Stimulated activated memory B cell treated with anti-CD40 and anti-IgM and Interleukin-4, amounts not matched to agents 10 μg/mL and 1 μg/mL and 100 μg/mL, for 72 hours (primary cell): Measurements from ENCODE around the gene PMM1.
A peak's percentile ranks its signal among the peaks of the same experiment; 100 is the strongest.
"Not testable (repeated sequence)": the region's sequence is repeated elsewhere in the genome, so short reads cannot be mapped to it uniquely, and the experiment has no call there.

Experiments used
- ATAC-seq: fragments of 150-1000 bp; cut with Tn5 transposase; 2 replicates; pipeline ENCODE4 v1.10.0; 2021
- H3K27ac Mint-ChIP-seq: one replicate; pipeline ENCODE4 v1.8.0; 2022; ENCODE audit warnings: mild to moderate bottlenecking, mixed read lengths
- H3K27me3 Mint-ChIP-seq: one replicate; pipeline ENCODE4 v1.8.0; 2022; ENCODE audit warnings: mixed read lengths
- H3K36me3 Mint-ChIP-seq: one replicate; pipeline ENCODE4 v1.8.0; 2022; ENCODE audit warnings: mixed read lengths
- H3K4me1 Mint-ChIP-seq: one replicate; pipeline ENCODE4 v1.8.0; 2022; ENCODE audit warnings: mixed read lengths
- H3K4me3 Mint-ChIP-seq: one replicate; pipeline ENCODE4 v1.8.0; 2022; ENCODE audit warnings: mild to moderate bottlenecking, moderate library complexity, mixed read lengths
- H3K9me3 Mint-ChIP-seq: one replicate; pipeline ENCODE4 v1.8.0; 2022; ENCODE audit warnings: mixed read lengths

PMM1 gene

GRCh38 chr22:41578818-41579217 lies 10.8 kb downstream of the PMM1 start:
- no peak for ATAC-seq
- Mint-ChIP-seq H3K4me1 (peaks cover 5% of the 10 kb centered on the region), H3K4me3 (no peak overlapping the region), H3K36me3 (peaks cover 46% of the 10 kb centered on the region), H3K27ac (no peak overlapping the region), H3K27me3 (no peaks in the 10 kb centered on the region), H3K9me3 (no peaks in the 10 kb centered on the region)

- Mint-ChIP-seq H3K4me3 (no peak overlapping the region), H3K27ac (no peak overlapping the region), H3K4me1 (peaks cover 5% of the 10 kb centered on the region), H3K9me3 (no peaks in the 10 kb centered on the region), H3K36me3 (peaks cover 46% of the 10 kb centered on the region), H3K27me3 (no peaks in the 10 kb centered on the region)
- ATAC-seq = no peak
These were observed 11.5 kb downstream of the PMM1 start for GRCh38 chr22:41578114-41578513.

DNA sequence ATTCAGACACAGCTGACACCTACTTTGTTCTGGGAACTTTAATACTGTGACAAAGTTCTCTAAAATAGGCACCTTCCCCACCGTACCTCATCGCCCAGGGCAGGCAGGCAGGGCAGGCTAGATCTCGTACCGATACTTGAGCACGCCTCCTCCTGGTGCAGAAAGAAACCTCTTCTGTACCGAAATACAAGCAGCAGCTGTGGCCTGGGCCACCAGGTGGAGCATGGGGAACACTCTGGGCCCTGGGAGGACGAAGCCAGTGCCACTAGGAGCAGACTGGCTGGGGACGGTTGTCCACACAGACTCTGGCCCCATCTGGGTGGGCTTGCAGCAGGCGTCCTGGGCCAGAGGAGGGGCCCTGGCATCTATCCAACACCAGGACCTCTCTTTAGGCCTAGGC lies 12.8 kb downstream of the PMM1 start:
- Mint-ChIP-seq H3K9me3 (peaks cover 3% of the 10 kb centered on the region), H3K27ac (no peak overlapping the region), H3K4me1 (peaks cover 5% of the 10 kb centered on the region), H3K4me3 (no peak overlapping the region), H3K36me3 (peaks cover 36% of the 10 kb centered on the region), H3K27me3 (no peaks in the 10 kb centered on the region)
- peak; percentile 49 for ATAC-seq

DNA sequence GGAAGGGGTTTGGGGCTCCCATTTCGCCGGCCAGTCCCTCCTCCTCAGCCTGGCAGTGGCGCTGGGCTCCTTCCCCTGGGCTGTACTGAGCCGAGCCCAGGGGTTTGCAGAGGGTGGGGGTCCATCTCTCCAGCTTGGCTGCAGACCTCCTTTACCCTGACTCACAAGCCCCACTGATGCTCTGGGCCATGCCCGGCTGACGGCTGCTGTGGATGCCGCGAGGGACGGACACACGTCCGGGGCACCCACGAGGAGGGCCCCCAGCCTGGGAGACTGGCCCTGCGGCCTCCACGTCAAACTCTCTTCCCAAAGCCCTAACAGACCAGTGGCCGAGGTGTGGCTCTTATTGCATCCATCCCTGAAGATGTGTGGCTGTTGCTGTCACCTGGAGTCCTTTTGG lies 14.1 kb downstream of the PMM1 start:
- H3K36me3 Mint-ChIP-seq = peaks cover 36% of the 10 kb centered on the region
- ATAC-seq = no peak
- H3K27me3 Mint-ChIP-seq = no peaks in the 10 kb centered on the region
- no peak overlapping the region for H3K4me3 Mint-ChIP-seq
- H3K27ac Mint-ChIP-seq = no peak overlapping the region
- H3K9me3 Mint-ChIP-seq = peaks cover 3% of the 10 kb centered on the region
- H3K4me1 Mint-ChIP-seq = peaks cover 5% of the 10 kb centered on the region

DNA sequence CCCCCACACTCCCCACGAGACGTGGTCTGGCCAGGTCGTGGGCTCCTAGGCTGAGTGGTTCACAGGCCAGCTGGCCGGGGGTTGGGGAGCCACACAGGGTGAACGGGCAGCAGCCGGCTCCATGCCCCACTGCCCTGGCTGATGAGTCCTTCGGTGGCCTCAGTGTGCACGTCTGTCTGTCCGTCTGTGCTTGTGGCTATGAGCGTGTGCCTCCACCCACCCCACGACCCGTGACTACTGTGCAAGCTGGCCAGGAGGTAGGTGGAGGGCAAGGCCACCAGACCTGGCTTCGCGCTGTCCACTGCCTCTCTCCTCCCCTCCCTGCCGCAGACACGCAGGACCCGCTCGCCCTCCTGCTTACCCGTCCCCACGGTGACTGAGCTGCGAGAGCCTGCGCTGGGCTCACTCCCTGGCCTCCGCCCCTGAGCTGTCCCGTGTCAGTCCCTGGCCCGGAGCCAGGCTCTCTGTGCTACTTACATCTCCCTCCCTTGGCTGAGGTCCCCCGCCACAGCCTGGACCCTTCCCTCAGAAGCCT lies 14.7 kb downstream of the PMM1 start:
- Mint-ChIP-seq H3K27me3 (no peaks in the 10 kb centered on the region), H3K4me3 (no peak overlapping the region), H3K36me3 (peaks cover 31% of the 10 kb centered on the region), H3K9me3 (peaks cover 3% of the 10 kb centered on the region), H3K27ac (no peak overlapping the region), H3K4me1 (no peaks in the 10 kb centered on the region)
- no peak for ATAC-seq

DNA sequence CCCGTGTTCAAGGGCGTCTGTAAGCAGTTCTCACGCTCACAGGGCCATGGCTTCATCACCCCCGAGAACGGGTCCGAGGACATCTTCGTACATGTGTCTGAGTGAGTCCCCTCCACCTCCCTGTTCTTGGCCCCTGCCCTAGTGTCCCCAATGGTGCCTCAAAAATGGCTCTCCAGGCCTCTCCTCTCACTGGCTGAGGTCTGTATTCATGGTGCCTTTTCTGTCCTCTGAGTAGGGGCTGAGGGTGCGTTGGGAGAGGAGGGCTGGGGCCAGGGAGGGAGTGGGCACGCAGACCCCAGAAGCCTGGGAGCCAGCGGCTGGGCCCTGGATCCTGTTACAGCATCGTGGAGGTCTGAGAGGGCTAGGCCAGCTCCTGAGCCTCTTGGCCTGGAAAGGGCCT lies 16.0 kb downstream of the PMM1 start:
- H3K36me3 Mint-ChIP-seq = peaks cover 27% of the 10 kb centered on the region

GRCh38 chr22:41572305-41572704 lies 17.3 kb downstream of the PMM1 start:
- H3K4me1 Mint-ChIP-seq, H3K27ac Mint-ChIP-seq, H3K27me3 Mint-ChIP-seq, ATAC-seq, H3K4me3 Mint-ChIP-seq, H3K9me3 Mint-ChIP-seq: not testable (repeated sequence)
- peaks cover 15% of the 10 kb centered on the region for H3K36me3 Mint-ChIP-seq

More for the DNA sequence above, 16.0 kb downstream of the PMM1 start:
- Mint-ChIP-seq H3K27me3 (no peaks in the 10 kb centered on the region), H3K27ac (no peak overlapping the region), H3K4me3 (no peak overlapping the region), H3K4me1 (no peaks in the 10 kb centered on the region), H3K9me3 (peaks cover 3% of the 10 kb centered on the region)
- ATAC-seq = no peak

- H3K27me3 Mint-ChIP-seq = no peaks in the 10 kb centered on the region
- H3K4me1 Mint-ChIP-seq = no peaks in the 10 kb centered on the region
- no peak for ATAC-seq
- peaks cover 3% of the 10 kb centered on the region for H3K9me3 Mint-ChIP-seq
- no peak overlapping the region for H3K4me3 Mint-ChIP-seq
- H3K27ac Mint-ChIP-seq = no peak overlapping the region
- peaks cover 11% of the 10 kb centered on the region for H3K36me3 Mint-ChIP-seq
These were observed 17.9 kb downstream of the PMM1 start for GRCh38 chr22:41571786-41572185.

DNA sequence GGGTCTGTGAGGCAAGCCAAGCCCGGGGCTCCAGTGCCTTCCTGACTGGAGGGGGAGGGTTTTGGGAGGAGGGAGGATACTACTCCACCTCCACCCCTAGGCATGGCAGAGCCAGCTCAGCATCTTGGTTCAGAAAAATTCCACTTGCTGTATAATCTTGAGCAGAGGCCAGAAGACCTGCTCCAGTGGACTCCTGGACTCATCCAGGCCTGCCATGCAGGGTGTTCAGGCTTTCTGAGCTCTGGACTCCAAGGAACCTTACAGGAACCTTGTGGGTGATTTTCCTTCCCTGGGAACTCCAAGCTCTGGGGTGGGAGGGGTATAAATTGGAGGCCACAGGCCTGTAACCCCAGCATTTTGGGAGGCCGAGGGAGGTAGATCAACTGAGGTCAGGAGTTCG lies 19.4 kb downstream of the PMM1 start:
- no peak overlapping the region for H3K4me3 Mint-ChIP-seq
- no peak overlapping the region for H3K27ac Mint-ChIP-seq
- H3K9me3 Mint-ChIP-seq = peaks cover 3% of the 10 kb centered on the region
- no peaks in the 10 kb centered on the region for H3K36me3 Mint-ChIP-seq
- H3K27me3 Mint-ChIP-seq = no peaks in the 10 kb centered on the region
- no peaks in the 10 kb centered on the region for H3K4me1 Mint-ChIP-seq
- no peak for ATAC-seq

GRCh38 chr22:41568811-41569210 lies 20.8 kb downstream of the PMM1 start:
- Mint-ChIP-seq H3K36me3 (no peaks in the 10 kb centered on the region), H3K27me3 (no peaks in the 10 kb centered on the region), H3K4me1 (no peaks in the 10 kb centered on the region), H3K27ac (no peak overlapping the region), H3K4me3 (no peak overlapping the region), H3K9me3 (peaks cover 3% of the 10 kb centered on the region)
- no peak for ATAC-seq

DNA sequence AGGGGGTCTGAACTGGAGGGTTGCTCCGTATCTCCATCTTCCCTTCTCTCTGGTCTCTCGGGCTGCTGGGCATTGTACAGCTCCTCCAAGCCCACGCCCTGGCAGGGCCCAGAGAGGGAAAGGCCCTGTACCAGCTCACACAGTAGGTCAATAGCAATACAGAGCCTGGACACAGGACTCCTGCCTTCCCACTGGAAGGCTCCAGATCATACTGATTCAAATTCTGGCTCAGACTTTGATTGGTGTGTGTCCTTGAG lies 22.2 kb downstream of the PMM1 start:
- H3K4me1 Mint-ChIP-seq = no peaks in the 10 kb centered on the region

DNA sequence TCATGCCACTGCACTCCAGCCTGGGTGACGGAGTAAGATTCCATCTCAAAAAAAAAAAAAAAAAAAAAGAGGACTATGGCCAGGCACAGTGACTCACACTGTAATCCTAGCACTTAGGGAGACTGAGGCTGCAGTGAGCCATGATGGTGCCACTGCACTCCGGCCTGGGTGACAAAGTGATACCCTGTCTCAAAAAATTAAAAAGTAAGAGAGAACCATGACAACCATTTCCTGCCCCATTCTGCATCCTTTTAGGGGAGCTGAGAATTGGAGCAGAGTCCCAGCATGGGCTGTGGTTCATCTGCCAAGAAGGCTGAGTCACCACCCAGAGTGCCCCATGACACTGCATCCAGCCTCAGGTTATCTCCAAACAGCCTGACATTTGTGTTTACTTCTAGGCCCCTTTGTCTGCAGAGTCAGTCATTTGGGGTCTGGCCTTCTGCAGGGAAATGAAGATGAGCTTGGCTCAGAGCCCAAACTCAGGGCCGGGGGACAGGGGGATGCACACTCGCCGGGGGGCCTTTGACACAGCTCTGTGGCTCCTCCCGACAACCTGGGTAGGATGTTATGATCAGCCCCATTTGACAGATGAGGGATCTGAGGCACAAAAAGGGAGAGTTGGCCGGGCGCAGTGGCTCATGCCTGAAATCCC lies 24.1 kb downstream of the PMM1 start:
- Mint-ChIP-seq H3K27me3 (peaks cover 26% of the 10 kb centered on the region), H3K27ac (no peak overlapping the region), H3K4me1 (no peaks in the 10 kb centered on the region), H3K9me3 (no peaks in the 10 kb centered on the region), H3K36me3 (no peaks in the 10 kb centered on the region), H3K4me3 (no peak overlapping the region)
- ATAC-seq = no peak

More for the DNA sequence above, 22.2 kb downstream of the PMM1 start:
- H3K9me3 Mint-ChIP-seq = peaks cover 2% of the 10 kb centered on the region
- ATAC-seq = no peak
- H3K4me3 Mint-ChIP-seq = no peak overlapping the region
- no peaks in the 10 kb centered on the region for H3K36me3 Mint-ChIP-seq
- H3K27me3 Mint-ChIP-seq = peaks cover 7% of the 10 kb centered on the region
- H3K27ac Mint-ChIP-seq = no peak overlapping the region

DNA sequence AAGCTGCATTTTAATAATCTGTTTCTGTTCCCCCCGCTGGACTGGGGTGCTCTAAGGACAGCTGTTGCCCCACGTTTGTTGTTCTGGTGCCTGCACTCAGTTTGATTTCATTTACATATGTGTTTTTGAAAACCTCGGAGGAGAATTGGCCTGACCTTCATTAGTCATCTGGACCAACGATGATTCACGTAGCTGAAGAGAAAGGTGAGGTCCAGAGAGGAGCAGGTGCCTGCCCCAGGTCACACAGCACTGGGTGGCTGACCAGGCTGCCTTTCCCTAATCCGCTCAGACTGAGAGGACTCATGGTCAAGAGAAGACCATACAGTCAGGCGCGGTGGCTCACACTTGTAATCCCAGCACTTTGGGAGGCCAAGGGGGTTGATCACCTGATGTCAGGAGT lies 25.1 kb downstream of the PMM1 start:
- Mint-ChIP-seq H3K4me1 (no peaks in the 10 kb centered on the region), H3K4me3 (no peak overlapping the region), H3K27ac (no peak overlapping the region), H3K36me3 (no peaks in the 10 kb centered on the region), H3K9me3 (no peaks in the 10 kb centered on the region), H3K27me3 (peaks cover 35% of the 10 kb centered on the region)
- ATAC-seq = no peak

DNA sequence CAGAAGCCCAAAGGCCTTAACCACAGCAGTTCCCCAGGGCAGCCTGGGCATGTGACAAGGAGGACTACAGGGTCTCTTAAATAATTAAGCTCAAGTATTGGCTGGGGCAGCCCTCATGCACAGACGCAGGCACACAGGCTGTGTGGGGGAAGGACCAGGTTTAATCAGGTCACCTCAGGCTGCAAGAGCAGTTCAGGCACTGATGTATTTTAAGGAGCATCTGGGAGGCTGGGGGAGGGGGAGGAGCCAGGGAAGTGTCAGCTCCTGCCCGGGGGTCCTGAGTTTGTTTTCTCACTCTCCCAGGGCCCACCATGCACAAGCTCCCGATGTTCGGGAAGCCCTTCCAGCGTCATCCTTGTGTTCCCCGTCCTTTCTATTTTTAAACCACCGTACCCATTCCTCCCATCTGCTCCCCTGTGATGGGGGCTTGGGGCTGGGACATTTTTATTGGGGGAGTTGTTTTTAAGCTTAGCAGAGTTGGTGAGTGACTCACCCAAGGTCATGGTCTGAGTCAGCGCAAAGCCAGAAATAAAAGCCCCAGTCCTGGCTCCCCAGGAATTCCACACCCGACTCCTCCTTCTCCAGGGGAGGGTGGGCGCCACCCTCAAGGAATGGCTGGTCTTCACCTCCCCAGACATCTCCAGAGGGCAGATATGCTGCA lies 26.5 kb downstream of the PMM1 start:
- no peak overlapping the region for H3K4me3 Mint-ChIP-seq
- peaks cover 49% of the 10 kb centered on the region for H3K27me3 Mint-ChIP-seq
- no peak overlapping the region for H3K27ac Mint-ChIP-seq
- no peaks in the 10 kb centered on the region for H3K9me3 Mint-ChIP-seq
- no peaks in the 10 kb centered on the region for H3K4me1 Mint-ChIP-seq
- ATAC-seq = no peak
- no peaks in the 10 kb centered on the region for H3K36me3 Mint-ChIP-seq

GRCh38 chr22:41562461-41562860 lies 27.2 kb downstream of the PMM1 start:
- Mint-ChIP-seq H3K9me3 (no peaks in the 10 kb centered on the region), H3K27ac (no peak overlapping the region), H3K36me3 (no peaks in the 10 kb centered on the region), H3K27me3 (peaks cover 56% of the 10 kb centered on the region), H3K4me1 (no peaks in the 10 kb centered on the region), H3K4me3 (no peak overlapping the region)
- ATAC-seq = no peak

DNA sequence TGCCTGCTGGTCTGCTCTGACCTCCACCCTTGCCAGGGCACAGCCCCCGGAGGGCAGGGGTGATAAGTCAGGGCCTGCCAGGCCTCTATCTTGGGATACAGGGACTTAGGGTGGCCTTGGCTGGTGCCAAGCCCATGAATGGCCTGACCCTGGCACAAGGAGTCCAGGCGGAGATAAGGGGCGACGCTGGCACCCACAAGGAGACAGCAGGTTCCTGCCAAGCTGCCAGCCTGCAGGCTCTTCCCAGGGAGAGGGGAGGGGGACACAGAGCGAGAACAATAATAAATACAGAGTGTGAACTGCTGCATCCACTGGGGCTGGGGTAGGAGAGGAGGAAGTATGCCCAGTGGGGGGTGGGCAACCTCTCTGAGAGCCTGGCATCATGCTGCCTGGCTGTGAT lies 27.9 kb downstream of the PMM1 start:
- Mint-ChIP-seq H3K9me3 (no peaks in the 10 kb centered on the region), H3K27me3 (peaks cover 63% of the 10 kb centered on the region), H3K36me3 (no peaks in the 10 kb centered on the region), H3K4me3 (no peak overlapping the region), H3K27ac (no peak overlapping the region), H3K4me1 (no peaks in the 10 kb centered on the region)
- no peak for ATAC-seq
